ENCODE data around the gene ENTPD8. TPM values are rescaled to one million over a fixed set of nuclear protein-coding genes. Genes with fewer than 3 reads are reported as not detected.

The ENTPD8 gene
- total and polyA plus RNA-seq, 10 of the 15 experiments (the other 5 are each of a cell fraction or from before 2014, with no cell fraction given), result not detected

DNA sequence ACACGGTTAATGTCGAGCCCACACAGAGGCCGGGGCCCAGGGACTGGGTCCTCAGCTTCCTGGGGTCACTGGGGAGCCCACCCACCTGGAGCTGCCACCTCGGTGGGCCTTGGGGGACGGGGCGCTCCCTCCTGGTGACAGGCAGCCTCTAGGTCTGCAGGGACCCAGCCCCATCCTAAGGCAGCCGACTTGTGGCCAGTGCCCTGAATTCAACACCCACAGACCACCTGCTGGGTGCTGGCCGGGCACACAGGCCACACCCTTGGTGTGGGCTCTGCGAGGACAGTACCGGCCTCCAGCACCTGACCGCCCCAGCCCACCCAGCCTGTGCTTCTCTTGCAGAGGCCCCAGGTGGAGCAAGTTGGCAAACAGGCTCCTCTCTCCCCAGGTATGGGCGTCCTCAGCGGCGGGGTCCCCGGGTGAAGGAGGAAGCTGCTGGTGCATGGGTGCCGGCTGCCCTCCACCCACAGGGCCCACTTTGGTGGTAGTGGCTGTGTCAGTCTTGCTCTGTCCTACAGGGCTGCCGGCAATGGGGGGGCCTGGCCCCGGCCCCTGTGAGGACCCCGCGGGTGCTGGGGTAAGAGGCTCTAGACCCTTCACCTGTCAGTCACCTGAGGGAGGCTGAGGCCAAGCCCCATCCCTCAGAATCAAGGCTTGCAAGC is 8.3 kb downstream of the ENTPD8 start (continued):
- TF ChIP-seq HDAC6 (IDR thresholded peaks at IDR 0.05; ENCODE audit: unreplicated experiment), result no peak

DNA sequence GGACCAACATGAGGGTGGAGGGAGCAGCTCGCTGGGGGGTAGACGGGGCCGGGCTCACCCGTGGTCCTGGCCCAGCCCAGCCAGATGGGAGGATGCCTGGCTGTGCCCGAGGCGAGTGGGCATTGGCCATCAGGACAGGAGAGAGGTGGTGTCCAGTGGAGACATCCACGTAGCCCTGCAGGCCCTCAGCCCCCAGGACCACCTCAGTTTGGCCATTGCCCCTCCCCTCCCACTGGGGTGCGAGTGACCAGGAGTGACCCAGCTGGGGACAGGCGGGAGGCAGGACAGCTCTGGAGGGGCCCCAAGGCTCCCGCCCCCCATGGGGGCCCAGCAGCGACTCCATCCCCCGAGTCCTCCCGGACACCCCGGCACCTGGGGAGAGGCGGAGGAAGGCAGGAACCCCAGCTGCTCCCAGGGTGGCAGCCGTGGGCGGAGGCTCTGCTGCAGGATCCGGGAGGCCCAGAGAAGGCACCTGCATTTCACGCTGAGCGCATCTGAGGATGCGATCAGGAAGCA is 9.7 kb downstream of the ENTPD8 start:
- intact Hi-C loops (cut with micrococcal nuclease; ENCODE audit: unreplicated experiment), result no loop called here
- Histone ChIP-seq H2AFZ (ENCODE audit: control insufficient read depth, low read depth, low read length) (no peak overlapping the region), H3K27me3 (replicated peaks in 1 of 2; ENCODE audit: control insufficient read depth in 2 of 2, insufficient read depth in 2 of 2, low read length in 1 of 2) (no peaks in the 10 kb centered on the region; a peak in 1 of 4 replicates), H3K36me3 (ENCODE audit: control insufficient read depth in 2 of 2, insufficient read depth in 2 of 2, low read length in 1 of 2) (no peaks in the 10 kb centered on the region), H3K9me3 (replicated peaks; ENCODE audit: control insufficient read depth, insufficient read depth, low read length) (no peaks in the 10 kb centered on the region), H4K20me1 (ENCODE audit: control insufficient read depth, insufficient read depth) (no peaks in the 10 kb centered on the region), H3K4me1 (ENCODE audit: control insufficient read depth, insufficient read depth, low read length) (0 out of 2 replicates have a peak, but pooled peaks cover 6% of the 10 kb centered on the region), H3K27ac (ENCODE audit: control insufficient read depth, insufficient read depth) (no peak overlapping the region), H3K79me2 (ENCODE audit: control insufficient read depth, insufficient read depth, low read length) (no peaks in the 10 kb centered on the region), H3K9ac (ENCODE audit: control insufficient read depth, insufficient read depth, low read length) (no peak overlapping the region), H3K4me2 (ENCODE audit: control insufficient read depth, insufficient read depth) (no peak overlapping the region), H3K4me3 (no peak overlapping the region)
- ChIA-PET CTCF (no interaction called here), POLR2A (interaction anchor here (0.6 kb wide), 1 partner anchor 119 kb away, joined by 5 read pairs; no protein-coding TSS in a partner anchor), RAD21 (ENCODE audit: unreplicated experiment) (no interaction called here), SMC1A (ENCODE audit: uncharacterized antibody, unreplicated experiment) (no interaction called here)
- FAIRE-seq (no peak), DNase-seq (ENCODE audit: low read depth, low spot score) (no peak), ATAC-seq (no peak)
- BruUV-seq (replicated peaks), result no TSS peak
- TF ChIP-seq ASH2L (IDR thresholded peaks at IDR 0.05; ENCODE audit: borderline replicate concordance, low read depth) (no peak), HDAC6 (IDR thresholded peaks at IDR 0.05; ENCODE audit: unreplicated experiment) (no peak), TBL1XR1 (IDR thresholded peaks at IDR 0.05; ENCODE audit: low read depth, low read length) (no peak), CBFB (IDR thresholded peaks at IDR 0.05; ENCODE audit: low read depth) (no peak), SUPT20H (IDR thresholded peaks at IDR 0.05; ENCODE audit: borderline replicate concordance, control insufficient read depth, low read depth, low read length) (no peak)
- TF ChIP-seq, protein P1, sequence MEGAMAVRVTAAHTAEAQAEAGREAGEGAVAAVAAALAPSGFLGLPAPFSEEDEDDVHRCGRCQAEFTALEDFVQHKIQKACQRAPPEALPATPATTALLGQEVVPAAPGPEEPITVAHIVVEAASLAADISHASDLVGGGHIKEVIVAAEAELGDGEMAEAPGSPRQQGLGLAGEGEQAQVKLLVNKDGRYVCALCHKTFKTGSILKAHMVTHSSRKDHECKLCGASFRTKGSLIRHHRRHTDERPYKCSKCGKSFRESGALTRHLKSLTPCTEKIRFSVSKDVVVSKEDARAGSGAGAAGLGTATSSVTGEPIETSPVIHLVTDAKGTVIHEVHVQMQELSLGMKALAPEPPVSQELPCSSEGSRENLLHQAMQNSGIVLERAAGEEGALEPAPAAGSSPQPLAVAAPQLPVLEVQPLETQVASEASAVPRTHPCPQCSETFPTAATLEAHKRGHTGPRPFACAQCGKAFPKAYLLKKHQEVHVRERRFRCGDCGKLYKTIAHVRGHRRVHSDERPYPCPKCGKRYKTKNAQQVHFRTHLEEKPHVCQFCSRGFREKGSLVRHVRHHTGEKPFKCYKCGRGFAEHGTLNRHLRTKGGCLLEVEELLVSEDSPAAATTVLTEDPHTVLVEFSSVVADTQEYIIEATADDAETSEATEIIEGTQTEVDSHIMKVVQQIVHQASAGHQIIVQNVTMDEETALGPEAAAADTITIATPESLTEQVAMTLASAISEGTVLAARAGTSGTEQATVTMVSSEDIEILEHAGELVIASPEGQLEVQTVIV (IDR thresholded peaks at IDR 0.05; ENCODE audit: borderline replicate concordance, partially characterized antibody), result no peak
- in situ Hi-C loops (cut with MboI), result no loop called here
- 52% methylated on average over 21 of the region's 21 CpGs for WGBS (ENCODE audit: insufficient coverage, insufficient replicate concordance, low lambda C conversion rate, missing lambda C conversion rate)
